Thoracic aorta (tissue), 2 donors: ENCODE measurements around the gene ULK2. TPM values are rescaled to one million over a fixed set of nuclear protein-coding genes. Genes with fewer than 3 reads are reported as not detected.
A peak's percentile ranks its signal among the peaks of the same experiment; 100 is the strongest.

Experiments used
- ATAC-seq: fragments of 150-250 bp; one replicate; pipeline ENCODE4 v1.8.0; 2017; ENCODE audit warnings: low read depth; ENCODE audit not compliant: insufficient number of reproducible peaks, low FRiP score
- DNase-seq: peaks from one replicate; pipeline ENCODE4 v3.0.0-alpha.2; 2020; ENCODE audit warnings: low spot score
- H3K27ac ChIP-seq, 2 donors: fragments of 200-600 bp; sonication (generic); 1 replicate in 1 of 2; 2 replicates in 1 of 2; pipeline ENCODE4 v1.5.1; 2016; ENCODE audit warnings: mild to moderate bottlenecking in 2 of 2, moderate library complexity in 2 of 2
- H3K27me3 ChIP-seq: fragments of 200-600 bp; sonication (generic); replicated peaks from 2 replicates; pipeline ENCODE4 v1.6.0; 2016; ENCODE audit warnings: mild to moderate bottlenecking; ENCODE audit not compliant: insufficient read depth
- H3K36me3 ChIP-seq: fragments of 200-600 bp; sonication (generic); one replicate; pipeline ENCODE4 v1.5.1; 2016
- H3K4me1 ChIP-seq, 2 donors: fragments of 200-600 bp; sonication (generic); 1 replicate in 1 of 2; 2 replicates in 1 of 2; pipeline versions ENCODE4 v1.5.1 to v1.6.0; 2016; ENCODE audit warnings: low read depth in 2 of 2, mild to moderate bottlenecking in 1 of 2; ENCODE audit not compliant: control insufficient read depth in 1 of 2
- H3K4me3 ChIP-seq: fragments of 200-600 bp; sonication (generic); 2 replicates; pipeline ENCODE4 v1.5.1; 2016; ENCODE audit warnings: mild to moderate bottlenecking
- H3K9me3 ChIP-seq: fragments of 200-600 bp; sonication (generic); 2 replicates; pipeline ENCODE4 v1.5.1; 2016
- total RNA-seq, 2 donors: library from RNA; depleted of rRNA; stranded (reverse); fragments of >200 nt; gene quantifications; one replicate each; pipeline versions ENCODE4 v1.1.0 to v1.2.3, GENCODE V29; 2016
- TF ChIP-seq, protein P1 (sequence below): fragments of 200-600 bp; sonication (generic); IDR thresholded peaks from one replicate; pipeline ENCODE4 v1.5.1; 2019; ENCODE audit warnings: antibody characterized with exemption

Gene ULK2
- total RNA-seq, 2 donors from 2014 or later = 24.8 TPM

DNA sequence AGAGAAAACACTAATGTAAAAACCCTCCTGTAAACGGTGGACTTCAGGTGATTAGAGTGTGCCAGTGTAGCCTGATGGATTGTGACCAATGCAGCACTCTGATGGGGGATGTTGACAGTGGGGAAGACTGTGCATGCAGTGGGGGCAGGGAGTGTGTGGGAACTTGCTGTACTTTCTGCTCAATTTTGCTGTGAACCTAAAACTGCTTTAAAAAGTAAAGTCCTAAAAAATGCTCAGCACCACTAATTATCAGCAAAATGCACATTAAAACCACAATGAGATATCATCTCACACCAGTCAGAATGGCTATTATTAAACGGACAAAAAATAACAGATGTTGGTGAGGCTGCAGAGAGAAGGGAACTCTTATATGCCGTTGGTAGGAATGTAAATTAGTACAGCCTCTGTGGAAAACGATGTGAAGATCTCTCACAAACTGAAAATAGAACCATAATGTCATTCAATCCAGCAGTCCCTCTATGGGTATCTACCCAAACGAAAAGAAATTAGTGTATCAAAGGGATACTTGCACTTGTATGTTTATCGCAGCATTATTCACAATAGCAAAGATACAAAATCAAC lies 9.7 kb upstream of the ULK2 start:
- Histone ChIP-seq H3K27me3 (no peaks in the 10 kb centered on the region), H3K27ac (no peak overlapping the region), H3K4me1 (no peaks in the 10 kb centered on the region), H3K9me3 (no peaks in the 10 kb centered on the region), H3K4me3 (no peak overlapping the region), H3K36me3 (no peaks in the 10 kb centered on the region)
- no peak for ATAC-seq
- TF ChIP-seq, protein P1, sequence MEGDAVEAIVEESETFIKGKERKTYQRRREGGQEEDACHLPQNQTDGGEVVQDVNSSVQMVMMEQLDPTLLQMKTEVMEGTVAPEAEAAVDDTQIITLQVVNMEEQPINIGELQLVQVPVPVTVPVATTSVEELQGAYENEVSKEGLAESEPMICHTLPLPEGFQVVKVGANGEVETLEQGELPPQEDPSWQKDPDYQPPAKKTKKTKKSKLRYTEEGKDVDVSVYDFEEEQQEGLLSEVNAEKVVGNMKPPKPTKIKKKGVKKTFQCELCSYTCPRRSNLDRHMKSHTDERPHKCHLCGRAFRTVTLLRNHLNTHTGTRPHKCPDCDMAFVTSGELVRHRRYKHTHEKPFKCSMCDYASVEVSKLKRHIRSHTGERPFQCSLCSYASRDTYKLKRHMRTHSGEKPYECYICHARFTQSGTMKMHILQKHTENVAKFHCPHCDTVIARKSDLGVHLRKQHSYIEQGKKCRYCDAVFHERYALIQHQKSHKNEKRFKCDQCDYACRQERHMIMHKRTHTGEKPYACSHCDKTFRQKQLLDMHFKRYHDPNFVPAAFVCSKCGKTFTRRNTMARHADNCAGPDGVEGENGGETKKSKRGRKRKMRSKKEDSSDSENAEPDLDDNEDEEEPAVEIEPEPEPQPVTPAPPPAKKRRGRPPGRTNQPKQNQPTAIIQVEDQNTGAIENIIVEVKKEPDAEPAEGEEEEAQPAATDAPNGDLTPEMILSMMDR = no peak
- no peak for DNase-seq

DNA sequence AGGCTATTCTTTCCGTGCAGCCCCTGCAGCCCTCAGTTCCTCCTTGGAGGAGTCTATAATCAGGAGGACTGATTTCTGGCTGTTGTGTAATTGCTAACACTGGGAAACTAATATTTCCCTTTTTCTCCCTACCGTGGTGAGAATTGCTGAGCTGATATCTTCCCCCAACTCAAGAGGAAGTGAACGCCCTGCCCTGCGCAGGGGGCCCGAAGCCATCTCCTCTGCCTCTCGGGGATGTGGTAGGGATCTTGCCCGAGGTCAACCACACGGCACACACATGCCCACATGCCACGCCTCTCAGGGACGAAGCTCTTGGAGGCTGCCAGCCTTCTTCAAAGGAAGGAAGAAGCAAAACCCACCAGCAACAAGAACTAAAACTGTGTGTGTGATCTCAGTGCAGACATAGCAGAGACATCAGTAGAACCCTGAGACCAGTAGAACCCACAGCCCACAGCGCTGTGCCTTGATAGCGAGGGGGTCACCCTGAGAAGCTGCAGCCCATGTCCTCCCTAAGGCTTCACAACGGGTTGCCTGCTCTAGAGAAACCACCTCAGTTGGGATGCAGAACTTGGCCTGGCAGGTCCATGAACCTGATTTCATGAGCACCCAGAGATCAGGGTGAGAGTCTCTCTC lies 8.9 kb upstream of the ULK2 start:
- no peak overlapping the region for H3K4me3 ChIP-seq
- H3K36me3 ChIP-seq = no peaks in the 10 kb centered on the region
- no peak for ATAC-seq
- TF ChIP-seq, protein P1 = no peak
- no peaks in the 10 kb centered on the region for H3K9me3 ChIP-seq
- no peak overlapping the region for H3K27ac ChIP-seq
- no peak for DNase-seq
- H3K27me3 ChIP-seq = no peaks in the 10 kb centered on the region
- H3K4me1 ChIP-seq = no peaks in the 10 kb centered on the region

- ATAC-seq (no peak), DNase-seq (no peak)
- no peaks in the 10 kb centered on the region for H3K9me3 ChIP-seq
- H3K4me1 ChIP-seq = no peaks in the 10 kb centered on the region
- H3K27me3 ChIP-seq = no peaks in the 10 kb centered on the region
- no peak overlapping the region for H3K4me3 ChIP-seq
- no peaks in the 10 kb centered on the region for H3K36me3 ChIP-seq
- TF ChIP-seq, protein P1 = no peak
- no peak overlapping the region for H3K27ac ChIP-seq
Observed at GRCh38 chr17:19874256-19874655, 6.5 kb upstream of the ULK2 start.

DNA sequence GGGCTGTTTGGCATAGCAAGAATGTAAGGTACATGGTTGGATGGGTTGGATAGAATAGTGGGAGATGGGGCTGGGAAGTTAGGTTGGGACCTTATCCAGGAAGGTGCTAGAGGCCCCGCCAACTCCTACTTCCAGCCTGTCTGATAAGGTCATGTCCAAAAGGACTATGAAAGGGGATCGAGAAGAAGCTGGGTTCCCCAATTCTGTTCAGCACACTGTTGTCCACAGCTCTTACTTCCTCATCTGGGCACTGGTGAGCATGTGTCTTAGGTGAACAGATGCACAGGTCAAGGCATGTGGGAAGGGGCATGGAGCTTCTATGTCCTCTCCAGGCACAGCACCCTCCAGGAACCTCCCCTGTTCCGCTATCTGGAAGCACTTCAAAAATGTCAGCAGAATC lies 5.6 kb upstream of the ULK2 start:
- H3K9me3 ChIP-seq = no peaks in the 10 kb centered on the region
- TF ChIP-seq, protein P1 = no peak
- no peak overlapping the region for H3K27ac ChIP-seq
- no peak overlapping the region for H3K4me3 ChIP-seq
- H3K27me3 ChIP-seq = no peaks in the 10 kb centered on the region
- peaks cover 0 to under 1% of the 10 kb centered on the region in 2 donors for H3K4me1 ChIP-seq
- no peaks in the 10 kb centered on the region for H3K36me3 ChIP-seq
- ATAC-seq = no peak
- DNase-seq = no peak

DNA sequence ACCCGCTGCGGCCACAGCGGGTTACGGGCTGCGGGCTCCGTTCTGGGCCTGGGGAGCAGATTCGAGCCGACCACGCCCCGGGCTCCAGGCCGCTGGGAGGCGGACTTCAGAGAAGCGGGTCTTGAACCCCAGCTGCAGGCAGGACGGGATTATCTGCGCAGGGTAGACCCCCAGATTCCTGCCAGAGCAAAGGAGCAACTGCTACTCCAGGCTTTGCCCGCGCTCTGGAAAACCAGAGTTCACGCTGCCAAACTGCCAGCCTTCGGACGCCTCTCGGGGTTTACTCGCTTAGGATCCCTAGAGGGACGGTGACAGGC lies 301 bp upstream of the ULK2 start:
- TF ChIP-seq, protein P1 = no peak
- Histone ChIP-seq H3K4me1 (peaks cover 8 to 15% of the 10 kb centered on the region in 2 donors), H3K4me3 (peak overlapping the region; percentile 83), H3K27ac (peak overlapping the region; percentile 77 to 79), H3K27me3 (no peaks in the 10 kb centered on the region), H3K9me3 (no peaks in the 10 kb centered on the region), H3K36me3 (no peaks in the 10 kb centered on the region)
- DNase-seq (no peak), ATAC-seq (no peak)
